Measurements from ENCODE around the gene MTUS2. TPM values are rescaled to one million over a fixed set of nuclear protein-coding genes. Genes with fewer than 3 reads are reported as not detected.

Gene MTUS2
- total and polyA plus RNA-seq, 2 of the 8 experiments (the other 6 are each of a cell fraction or from before 2014, with no cell fraction given) = 0.18 to 0.80 TPM

GRCh38 chr13:28837111-28837510 is 17.0 kb downstream of the MTUS2 start (continued):
- TF ChIP-seq POLR2A (IDR thresholded peaks at IDR 0.05; ENCODE audit: control extremely low read depth in 1 of 2, low read depth in 2 of 2, low read length in 2 of 2) (no peak), JUN (IDR thresholded peaks at IDR 0.05; ENCODE audit: low read depth, low read length) (no peak), BACH1 (IDR thresholded peaks at IDR 0.05; ENCODE audit: low read length) (no peak), BCL11A (IDR thresholded peaks at IDR 0.05; ENCODE audit: low read depth in 2 of 2, low read length in 2 of 2) (no peak), POLR2AphosphoS5 (IDR thresholded peaks at IDR 0.05; ENCODE audit: low read depth, low read length) (no peak), CHD1 (IDR thresholded peaks at IDR 0.05; ENCODE audit: low read depth, low read length) (no peak)
